SK-N-SH treated with all-trans-retinoic acid at 6 μM for 48 hours (cell line): ENCODE data around the gene IFIT1B.

Source experiments
- ATAC-seq: fragments of 200-7000 bp; cut with Tn5 transposase; 3 replicates; pipeline ENCODE4 v1.9.1; 2020; ENCODE audit warnings: mild to moderate bottlenecking, moderate library complexity
- ARNTL ChIP-seq: fragments of 450-650 bp; formaldehyde crosslinking; IDR thresholded peaks from 2 replicates; pipeline ENCODE4 v1.5.0; 2020; ENCODE audit warnings: low read depth, mild to moderate bottlenecking, moderate library complexity, borderline replicate concordance
- BACH2 ChIP-seq: fragments of 250-450 bp; sonication (Bioruptor Pico); IDR thresholded peaks from 2 replicates; pipeline ENCODE4 v1.9.0; 2021; ENCODE audit warnings: mild to moderate bottlenecking, borderline replicate concordance
- CSDC2 ChIP-seq: fragments of 250-450 bp; sonication (Bioruptor Pico); IDR thresholded peaks from 2 replicates; pipeline ENCODE4 v1.5.0; 2020; ENCODE audit warnings: mild to moderate bottlenecking, moderate library complexity
- ESRRG ChIP-seq: fragments of 250-450 bp; sonication (Bioruptor Pico); IDR thresholded peaks from 2 replicates; pipeline ENCODE4 v1.6.1; 2021; ENCODE audit warnings: mild to moderate bottlenecking
- GLIS3 ChIP-seq: fragments of 250-450 bp; sonication (Bioruptor Pico); IDR thresholded peaks from 2 replicates; pipeline ENCODE4 v1.5.0; 2020; ENCODE audit warnings: mild to moderate bottlenecking, moderate library complexity
- ISL1 ChIP-seq: fragments of 250-450 bp; sonication (Bioruptor Pico); IDR thresholded peaks from 2 replicates; pipeline ENCODE4 v2.1.2; 2022; ENCODE audit warnings: mild to moderate bottlenecking, moderate library complexity
- OSR1 ChIP-seq: fragments of 250-450 bp; sonication (Bioruptor Pico); IDR thresholded peaks from 2 replicates; pipeline ENCODE4 v1.8.0; 2022; ENCODE audit warnings: moderate library complexity, mild to moderate bottlenecking, inconsistent platforms
- POU6F1 ChIP-seq: fragments of 250-450 bp; sonication (Bioruptor Pico); IDR thresholded peaks from 2 replicates; pipeline ENCODE4 v1.8.0; 2021; ENCODE audit warnings: low read depth, mild to moderate bottlenecking, moderate library complexity, borderline replicate concordance
- PPARA ChIP-seq: fragments of 250-450 bp; sonication (Bioruptor Pico); IDR thresholded peaks from 2 replicates; pipeline ENCODE4 v1.5.0; 2020; ENCODE audit warnings: mild to moderate bottlenecking, borderline replicate concordance
- RARB ChIP-seq: fragments of 250-450 bp; sonication (Bioruptor Pico); IDR thresholded peaks from 2 replicates; pipeline ENCODE4 v1.8.0; 2021; ENCODE audit warnings: mild to moderate bottlenecking, moderate library complexity
- SNAI2 ChIP-seq: fragments of 250-450 bp; sonication (Bioruptor Pico); IDR thresholded peaks from 2 replicates; pipeline ENCODE4 v1.5.0; 2020; ENCODE audit warnings: mild to moderate bottlenecking, moderate library complexity
- TCF4 ChIP-seq: fragments of 250-450 bp; sonication (Bioruptor Pico); IDR thresholded peaks from 2 replicates; pipeline ENCODE4 v1.8.0; 2021; ENCODE audit warnings: mild to moderate bottlenecking, moderate library complexity, borderline replicate concordance
- TOX ChIP-seq: fragments of 250-450 bp; sonication (Bioruptor Pico); IDR thresholded peaks from 2 replicates; pipeline ENCODE4 v1.8.0; 2021; ENCODE audit warnings: mild to moderate bottlenecking, moderate library complexity, borderline replicate concordance
- ZC3H10 ChIP-seq: fragments of 250-450 bp; sonication (Bioruptor Pico); IDR thresholded peaks from 2 replicates; pipeline ENCODE4 v1.5.1; 2021; ENCODE audit warnings: mild to moderate bottlenecking, moderate library complexity
- ZFP3 ChIP-seq: fragments of 250-450 bp; sonication (Bioruptor Pico); IDR thresholded peaks from 2 replicates; pipeline ENCODE4 v1.5.0; 2020; ENCODE audit warnings: mild to moderate bottlenecking, moderate library complexity
- ZNF565 ChIP-seq: fragments of 450-650 bp; formaldehyde crosslinking; conservative IDR thresholded peaks from 2 replicates; pipeline ENCODE4 v1.5.0; 2020; ENCODE audit warnings: low read depth, mild to moderate bottlenecking, moderate library complexity
- ZNF70 ChIP-seq: fragments of 450-650 bp; formaldehyde crosslinking; IDR thresholded peaks from 2 replicates; pipeline ENCODE4 v1.5.0; 2020; ENCODE audit warnings: mild to moderate bottlenecking, moderate library complexity
- ZNF8 ChIP-seq: fragments of 450-650 bp; formaldehyde crosslinking; IDR thresholded peaks from 2 replicates; pipeline ENCODE4 v1.5.0; 2020; ENCODE audit warnings: mild to moderate bottlenecking, moderate library complexity
- TF ChIP-seq, protein P1 (sequence below): fragments of 250-450 bp; sonication (Bioruptor Pico); IDR thresholded peaks from 2 replicates; pipeline ENCODE4 v1.5.1; 2020; ENCODE audit warnings: low read depth, mild to moderate bottlenecking, moderate library complexity
- TF ChIP-seq, protein P2 (sequence below): fragments of 250-450 bp; sonication (Bioruptor Pico); IDR thresholded peaks from 2 replicates; pipeline ENCODE4 v1.5.1; 2021; ENCODE audit warnings: mild to moderate bottlenecking, moderate library complexity
- TF ChIP-seq, protein P3 (sequence below): fragments of 250-450 bp; sonication (Bioruptor Pico); IDR thresholded peaks from 2 replicates; pipeline ENCODE4 v1.5.0; 2020; ENCODE audit warnings: mild to moderate bottlenecking, moderate library complexity

IFIT1B gene

DNA sequence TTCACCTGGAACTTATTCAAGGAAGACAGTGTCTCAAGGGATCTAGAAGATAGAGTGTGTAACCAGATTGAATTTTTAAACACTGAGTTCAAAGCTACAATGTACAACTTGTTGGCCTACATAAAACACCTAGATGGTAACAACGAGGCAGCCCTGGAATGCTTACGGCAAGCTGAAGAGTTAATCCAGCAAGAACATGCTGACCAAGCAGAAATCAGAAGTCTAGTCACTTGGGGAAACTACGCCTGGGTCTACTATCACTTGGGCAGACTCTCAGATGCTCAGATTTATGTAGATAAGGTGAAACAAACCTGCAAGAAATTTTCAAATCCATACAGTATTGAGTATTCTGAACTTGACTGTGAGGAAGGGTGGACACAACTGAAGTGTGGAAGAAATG lies 39.1 kb upstream of the IFIT1B start (continued):
- no peak for TF ChIP-seq OSR1 (CRISPR knock-in tag)
- TF ChIP-seq, all 23 proteins: peak for 0

DNA sequence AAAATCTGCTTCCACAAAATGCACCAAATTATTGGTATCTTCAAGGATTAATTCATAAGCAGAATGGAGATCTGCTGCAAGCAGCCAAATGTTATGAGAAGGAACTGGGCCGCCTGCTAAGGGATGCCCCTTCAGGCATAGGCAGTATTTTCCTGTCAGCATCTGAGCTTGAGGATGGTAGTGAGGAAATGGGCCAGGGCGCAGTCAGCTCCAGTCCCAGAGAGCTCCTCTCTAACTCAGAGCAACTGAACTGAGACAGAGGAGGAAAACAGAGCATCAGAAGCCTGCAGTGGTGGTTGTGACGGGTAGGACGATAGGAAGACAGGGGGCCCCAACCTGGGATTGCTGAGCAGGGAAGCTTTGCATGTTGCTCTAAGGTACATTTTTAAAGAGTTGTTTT lies 38.0 kb upstream of the IFIT1B start:
- TF ChIP-seq, protein P1, sequence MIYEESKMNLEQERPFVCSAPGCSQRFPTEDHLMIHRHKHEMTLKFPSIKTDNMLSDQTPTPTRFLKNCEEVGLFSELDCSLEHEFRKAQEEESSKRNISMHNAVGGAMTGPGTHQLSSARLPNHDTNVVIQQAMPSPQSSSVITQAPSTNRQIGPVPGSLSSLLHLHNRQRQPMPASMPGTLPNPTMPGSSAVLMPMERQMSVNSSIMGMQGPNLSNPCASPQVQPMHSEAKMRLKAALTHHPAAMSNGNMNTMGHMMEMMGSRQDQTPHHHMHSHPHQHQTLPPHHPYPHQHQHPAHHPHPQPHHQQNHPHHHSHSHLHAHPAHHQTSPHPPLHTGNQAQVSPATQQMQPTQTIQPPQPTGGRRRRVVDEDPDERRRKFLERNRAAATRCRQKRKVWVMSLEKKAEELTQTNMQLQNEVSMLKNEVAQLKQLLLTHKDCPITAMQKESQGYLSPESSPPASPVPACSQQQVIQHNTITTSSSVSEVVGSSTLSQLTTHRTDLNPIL (CRISPR knock-in tag), result no peak
- no peak for TF ChIP-seq SNAI2 (CRISPR knock-in tag)
- TF ChIP-seq PPARA (CRISPR knock-in tag), result no peak
- no peak for TF ChIP-seq ESRRG (CRISPR knock-in tag)
- TF ChIP-seq ZFP3, result no peak
- TF ChIP-seq ZNF8, result no peak
- TF ChIP-seq, protein P2, sequence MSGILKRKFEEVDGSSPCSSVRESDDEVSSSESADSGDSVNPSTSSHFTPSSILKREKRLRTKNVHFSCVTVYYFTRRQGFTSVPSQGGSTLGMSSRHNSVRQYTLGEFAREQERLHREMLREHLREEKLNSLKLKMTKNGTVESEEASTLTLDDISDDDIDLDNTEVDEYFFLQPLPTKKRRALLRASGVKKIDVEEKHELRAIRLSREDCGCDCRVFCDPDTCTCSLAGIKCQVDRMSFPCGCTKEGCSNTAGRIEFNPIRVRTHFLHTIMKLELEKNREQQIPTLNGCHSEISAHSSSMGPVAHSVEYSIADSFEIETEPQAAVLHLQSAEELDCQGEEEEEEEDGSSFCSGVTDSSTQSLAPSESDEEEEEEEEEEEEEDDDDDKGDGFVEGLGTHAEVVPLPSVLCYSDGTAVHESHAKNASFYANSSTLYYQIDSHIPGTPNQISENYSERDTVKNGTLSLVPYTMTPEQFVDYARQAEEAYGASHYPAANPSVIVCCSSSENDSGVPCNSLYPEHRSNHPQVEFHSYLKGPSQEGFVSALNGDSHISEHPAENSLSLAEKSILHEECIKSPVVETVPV (CRISPR knock-in tag), result no peak
- no peak for TF ChIP-seq TOX (CRISPR knock-in tag)
- no peak for TF ChIP-seq ISL1 (CRISPR knock-in tag)
- TF ChIP-seq RARB (CRISPR knock-in tag), result no peak
- no peak for TF ChIP-seq POU6F1 (CRISPR knock-in tag)
- TF ChIP-seq ZC3H10 (CRISPR knock-in tag), result no peak
- TF ChIP-seq TCF4 (CRISPR knock-in tag), result no peak
- TF ChIP-seq GLIS3 (CRISPR knock-in tag), result no peak
- TF ChIP-seq, protein P3, sequence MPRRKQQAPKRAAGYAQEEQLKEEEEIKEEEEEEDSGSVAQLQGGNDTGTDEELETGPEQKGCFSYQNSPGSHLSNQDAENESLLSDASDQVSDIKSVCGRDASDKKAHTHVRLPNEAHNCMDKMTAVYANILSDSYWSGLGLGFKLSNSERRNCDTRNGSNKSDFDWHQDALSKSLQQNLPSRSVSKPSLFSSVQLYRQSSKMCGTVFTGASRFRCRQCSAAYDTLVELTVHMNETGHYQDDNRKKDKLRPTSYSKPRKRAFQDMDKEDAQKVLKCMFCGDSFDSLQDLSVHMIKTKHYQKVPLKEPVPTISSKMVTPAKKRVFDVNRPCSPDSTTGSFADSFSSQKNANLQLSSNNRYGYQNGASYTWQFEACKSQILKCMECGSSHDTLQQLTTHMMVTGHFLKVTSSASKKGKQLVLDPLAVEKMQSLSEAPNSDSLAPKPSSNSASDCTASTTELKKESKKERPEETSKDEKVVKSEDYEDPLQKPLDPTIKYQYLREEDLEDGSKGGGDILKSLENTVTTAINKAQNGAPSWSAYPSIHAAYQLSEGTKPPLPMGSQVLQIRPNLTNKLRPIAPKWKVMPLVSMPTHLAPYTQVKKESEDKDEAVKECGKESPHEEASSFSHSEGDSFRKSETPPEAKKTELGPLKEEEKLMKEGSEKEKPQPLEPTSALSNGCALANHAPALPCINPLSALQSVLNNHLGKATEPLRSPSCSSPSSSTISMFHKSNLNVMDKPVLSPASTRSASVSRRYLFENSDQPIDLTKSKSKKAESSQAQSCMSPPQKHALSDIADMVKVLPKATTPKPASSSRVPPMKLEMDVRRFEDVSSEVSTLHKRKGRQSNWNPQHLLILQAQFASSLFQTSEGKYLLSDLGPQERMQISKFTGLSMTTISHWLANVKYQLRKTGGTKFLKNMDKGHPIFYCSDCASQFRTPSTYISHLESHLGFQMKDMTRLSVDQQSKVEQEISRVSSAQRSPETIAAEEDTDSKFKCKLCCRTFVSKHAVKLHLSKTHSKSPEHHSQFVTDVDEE (CRISPR knock-in tag), result no peak
- ATAC-seq, result no peak

DNA sequence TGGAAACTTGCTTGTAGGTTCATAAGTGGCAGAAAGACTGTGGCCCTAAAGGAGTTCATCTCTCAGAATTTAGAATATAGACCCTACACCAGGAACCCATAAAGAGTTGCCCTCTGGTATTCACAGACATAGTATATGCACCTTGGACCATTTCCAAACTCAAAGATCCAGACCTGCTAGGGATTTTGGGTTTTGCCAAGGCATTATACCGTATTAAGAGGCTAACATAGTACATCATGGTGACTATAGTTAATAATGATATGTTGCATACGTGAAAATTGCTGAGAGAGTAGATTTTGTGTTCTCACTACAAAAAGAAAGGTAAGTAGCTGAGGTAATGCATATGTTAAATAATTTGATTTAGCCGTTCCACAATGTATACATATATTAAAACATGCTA lies 36.2 kb upstream of the IFIT1B start:
- TF ChIP-seq ZNF70, result no peak
- no peak for TF ChIP-seq ZFP3
- TF ChIP-seq SNAI2 (CRISPR knock-in tag), result no peak
- TF ChIP-seq CSDC2 (CRISPR knock-in tag), result no peak
- no peak for ATAC-seq

- peak; percentile 97 for ATAC-seq
- TF ChIP-seq TCF4 (CRISPR knock-in tag) (no peak), PPARA (CRISPR knock-in tag) (no peak), RARB (CRISPR knock-in tag) (no peak), GLIS3 (CRISPR knock-in tag) (no peak), BACH2 (CRISPR knock-in tag) (no peak), ZNF565 (CRISPR knock-in tag) (no peak), OSR1 (CRISPR knock-in tag) (no peak), ISL1 (CRISPR knock-in tag) (no peak), CSDC2 (CRISPR knock-in tag) (no peak), ZC3H10 (CRISPR knock-in tag) (no peak), ARNTL (CRISPR knock-in tag) (no peak)
These were observed 35.5 kb upstream of the IFIT1B start for GRCh38 chr10:89342206-89342958.
